ENCODE measurements around the gene BMP6. TPM values are rescaled to one million over a fixed set of nuclear protein-coding genes. Genes with fewer than 3 reads are reported as not detected.

BMP6 gene
- total RNA-seq, 1 experiment from 2014 or later, result 1.6 TPM

DNA sequence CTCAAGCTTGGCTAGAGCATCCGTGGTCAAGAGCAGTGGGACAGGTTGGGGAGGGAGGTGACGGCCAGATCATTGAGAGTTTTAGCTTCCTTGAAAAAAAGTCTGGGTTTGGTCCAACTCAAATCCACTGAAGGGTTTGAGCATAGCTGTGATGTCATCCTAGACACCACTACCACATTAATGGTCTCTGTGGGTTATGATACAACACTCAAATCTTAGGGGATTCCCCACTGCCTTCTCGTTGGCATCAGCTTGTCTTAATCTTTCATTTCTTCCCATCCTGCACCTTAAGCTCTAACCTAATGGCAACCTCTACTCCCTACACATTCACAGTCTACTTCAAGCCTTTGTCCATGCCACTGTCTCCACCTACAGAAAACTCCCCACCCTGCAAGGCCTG lies 77.3 kb downstream of the BMP6 start:
- ChIA-PET POLR2A (no interaction called here), CTCF (no interaction called here), RAD21 (ENCODE audit: low non-redundant PET in 1 of 2, low total read pairs in 2 of 2, uncharacterized antibody in 2 of 2, unreplicated experiment in 2 of 2) (no interaction called here)
- Histone ChIP-seq H3K79me2 (ENCODE audit: insufficient read depth, low read length) (no peaks in the 10 kb centered on the region), H4K20me1 (ENCODE audit: insufficient read depth) (no peaks in the 10 kb centered on the region), H3K36me3 (ENCODE audit: control insufficient read depth in 1 of 2, insufficient read depth in 2 of 2, low read length in 2 of 2) (no peaks in the 10 kb centered on the region), H3K9me2 (ENCODE audit: insufficient read depth) (no peaks in the 10 kb centered on the region), H3K9ac (ENCODE audit: low read length) (no peak overlapping the region), H3K4me1 (ENCODE audit: control insufficient read depth in 1 of 2, insufficient read depth in 2 of 2, low read length in 2 of 2) (no peaks in the 10 kb centered on the region), H3K9me3 (ENCODE audit: control insufficient read depth in 1 of 2, insufficient read depth in 1 of 2, low read depth in 1 of 2, low read length in 2 of 2) (no peaks in the 10 kb centered on the region), H2AFZ (ENCODE audit: low read depth, low read length, poor library complexity, severe bottlenecking) (no peak overlapping the region), H3K27ac (ENCODE audit: low read depth, low read length) (no peak overlapping the region), H3K27me3 (ENCODE audit: insufficient read depth, low read length) (no peaks in the 10 kb centered on the region), H3K4me2 (ENCODE audit: low read length) (no peak overlapping the region), H3K4me3 (replicated peaks in 1 of 2; ENCODE audit: low read depth in 1 of 2, low read length in 2 of 2) (no peak overlapping the region)
- no TSS peak for BruUV-seq (replicated peaks)
- no peak for DNase-seq (ENCODE audit: low read depth, low spot score)
- intact Hi-C loops (cut with micrococcal nuclease), result no loop called here
- TF ChIP-seq YY1 (IDR thresholded peaks at IDR 0.05; ENCODE audit: extremely low read depth, insufficient replicate concordance, low read depth, low read length) (no peak), SIN3A (IDR thresholded peaks at IDR 0.05; ENCODE audit: low read depth) (no peak), JUND (IDR thresholded peaks at IDR 0.05) (no peak)
- no peak for ATAC-seq

DNA sequence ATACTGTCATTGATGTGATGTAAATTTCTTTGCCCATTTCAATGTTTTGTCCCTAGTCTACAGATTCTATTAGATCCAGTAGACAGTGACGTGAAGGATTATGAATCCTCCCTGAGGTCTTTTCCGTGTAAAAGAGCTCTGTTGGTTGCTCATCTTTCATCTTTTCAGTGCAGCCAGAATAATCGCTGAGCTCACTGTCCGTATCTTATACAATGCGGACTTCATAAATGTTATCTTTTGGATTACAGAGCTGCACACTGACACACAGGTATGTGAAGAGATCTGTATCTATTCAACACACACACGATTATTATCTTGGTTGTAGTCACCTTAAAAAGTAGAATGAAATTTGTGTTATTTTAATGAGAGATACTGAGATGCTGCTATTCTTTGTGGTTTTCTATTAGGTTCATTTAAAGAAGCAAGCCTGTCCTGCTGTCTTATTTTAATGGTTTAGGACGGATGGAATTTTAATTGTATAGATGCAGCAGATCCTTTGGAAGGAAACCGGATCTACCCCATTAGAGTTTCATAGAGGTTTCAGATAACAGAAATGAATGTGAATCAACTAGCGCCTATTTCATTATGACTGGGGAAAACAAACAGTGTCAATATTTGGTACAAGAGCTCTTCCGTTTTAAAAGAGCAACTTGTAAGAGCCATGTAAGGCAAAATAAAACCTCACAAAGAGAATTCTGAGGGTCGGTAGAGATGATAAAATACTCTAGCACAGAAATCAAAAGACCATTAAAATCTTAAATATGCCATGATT lies 79.4 kb downstream of the BMP6 start:
- Histone ChIP-seq H3K27ac (ENCODE audit: low read depth, low read length) (no peak overlapping the region), H3K4me1 (ENCODE audit: control insufficient read depth in 1 of 2, insufficient read depth in 2 of 2, low read length in 2 of 2) (no peaks in the 10 kb centered on the region), H4K20me1 (ENCODE audit: insufficient read depth) (no peaks in the 10 kb centered on the region), H3K4me3 (replicated peaks in 1 of 2; ENCODE audit: low read depth in 1 of 2, low read length in 2 of 2) (no peak overlapping the region), H2AFZ (ENCODE audit: low read depth, low read length, poor library complexity, severe bottlenecking) (no peak overlapping the region), H3K79me2 (ENCODE audit: insufficient read depth, low read length) (no peaks in the 10 kb centered on the region), H3K9me2 (ENCODE audit: insufficient read depth) (no peaks in the 10 kb centered on the region), H3K27me3 (ENCODE audit: insufficient read depth, low read length) (no peaks in the 10 kb centered on the region), H3K9me3 (ENCODE audit: control insufficient read depth in 1 of 2, insufficient read depth in 1 of 2, low read depth in 1 of 2, low read length in 2 of 2) (no peaks in the 10 kb centered on the region), H3K4me2 (ENCODE audit: low read length) (no peak overlapping the region), H3K36me3 (ENCODE audit: control insufficient read depth in 1 of 2, insufficient read depth in 2 of 2, low read length in 2 of 2) (no peaks in the 10 kb centered on the region), H3K9ac (ENCODE audit: low read length) (no peak overlapping the region)
- DNase-seq (ENCODE audit: low read depth, low spot score) (no peak), ATAC-seq (no peak)
- BruUV-seq (replicated peaks), result no TSS peak
- TF ChIP-seq EZH2phosphoT487 (IDR thresholded peaks at IDR 0.05; ENCODE audit: borderline replicate concordance) (no peak), POLR2A (IDR thresholded peaks at IDR 0.05; ENCODE audit: borderline replicate concordance, extremely low read depth, insufficient read depth, insufficient read length) (no peak), YY1 (IDR thresholded peaks at IDR 0.05; ENCODE audit: extremely low read depth, insufficient replicate concordance, low read depth, low read length) (no peak), EZH2 (IDR thresholded peaks at IDR 0.05) (no peak), CBX3 (IDR thresholded peaks at IDR 0.05; ENCODE audit: low read depth) (no peak)
- intact Hi-C loops (cut with micrococcal nuclease), result no loop called here
- ChIA-PET CTCF (no interaction called here), RAD21 (ENCODE audit: low non-redundant PET in 1 of 2, low total read pairs in 2 of 2, uncharacterized antibody in 2 of 2, unreplicated experiment in 2 of 2) (no interaction called here), POLR2A (no interaction called here)

All from HCT116 (cell line).